DMS79 treated with DMSO at 0.1 percent for 48 hours (cell line): Measurements from ENCODE around the gene ARSB.
"Not testable (repeated sequence)": the region's sequence is repeated elsewhere in the genome, so short reads cannot be mapped to it uniquely, and the experiment has no call there.

Source experiments
- DNase-seq: peaks from one replicate; lab custom pipeline; 2025; lab: John Stamatoyannopoulos, UW

The ARSB gene

DNA sequence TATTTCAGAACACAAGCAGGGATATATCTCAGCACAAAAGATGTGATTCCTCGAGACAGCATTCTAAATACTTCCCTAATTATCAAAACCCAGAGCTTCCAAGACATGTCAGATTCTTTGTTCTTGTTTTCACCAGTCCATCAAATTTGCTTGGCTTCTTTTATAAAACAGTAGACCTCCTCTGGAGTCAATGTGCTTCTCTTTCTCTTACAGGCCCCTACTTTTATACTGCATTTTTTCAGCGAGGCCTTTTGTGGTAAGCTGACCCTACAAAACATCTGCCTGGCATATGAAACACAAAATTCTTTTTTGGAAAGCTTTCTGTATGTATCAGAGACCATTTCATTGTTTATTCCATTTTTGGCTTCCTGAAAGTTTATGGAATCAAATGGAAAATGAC lies 81.8 kb downstream of the ARSB start:
- no peak for DNase-seq

- DNase-seq: no peak
Measured at GRCh38 chr5:78899922-78900362, 85.2 kb downstream of the ARSB start.

DNA sequence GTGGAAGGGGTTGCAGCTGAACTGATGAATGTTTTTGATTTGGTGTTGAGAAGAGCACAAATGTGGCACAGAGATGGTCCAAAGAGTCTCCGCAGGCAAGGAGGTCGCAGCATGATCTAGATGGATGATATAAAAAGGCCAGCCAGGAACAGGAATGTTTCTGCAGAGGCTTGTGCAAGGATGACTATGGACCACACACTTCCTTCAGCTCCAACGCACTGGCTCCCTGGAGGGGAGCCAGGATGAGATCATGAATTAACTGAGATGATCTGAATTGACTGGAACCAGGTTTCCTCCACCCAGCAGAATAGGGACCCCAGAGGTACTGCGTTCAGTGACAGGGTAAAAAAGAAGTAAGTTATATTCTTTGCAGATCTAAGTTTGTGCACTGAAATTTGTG lies 89.0 kb downstream of the ARSB start:
- no peak for DNase-seq

DNA sequence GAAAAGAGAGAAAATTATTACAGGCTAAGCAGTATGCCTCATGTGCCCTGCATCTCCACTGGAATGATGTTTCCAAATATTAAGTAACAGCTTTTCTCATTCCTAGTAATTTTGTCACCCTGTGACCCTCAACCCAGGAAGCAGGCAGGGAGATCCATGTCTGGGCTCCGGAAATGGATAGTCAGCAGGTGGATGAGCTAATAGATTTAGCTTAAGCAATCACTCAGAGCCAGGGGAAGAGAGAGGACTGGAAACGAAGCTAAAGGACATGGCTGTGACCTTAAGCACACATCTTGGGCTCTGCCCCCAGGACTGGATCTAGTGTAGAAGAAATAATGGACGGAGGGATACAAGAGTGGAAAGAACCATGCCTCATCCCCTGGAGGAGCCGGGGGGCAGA lies 89.5 kb downstream of the ARSB start:
- no peak for DNase-seq

DNA sequence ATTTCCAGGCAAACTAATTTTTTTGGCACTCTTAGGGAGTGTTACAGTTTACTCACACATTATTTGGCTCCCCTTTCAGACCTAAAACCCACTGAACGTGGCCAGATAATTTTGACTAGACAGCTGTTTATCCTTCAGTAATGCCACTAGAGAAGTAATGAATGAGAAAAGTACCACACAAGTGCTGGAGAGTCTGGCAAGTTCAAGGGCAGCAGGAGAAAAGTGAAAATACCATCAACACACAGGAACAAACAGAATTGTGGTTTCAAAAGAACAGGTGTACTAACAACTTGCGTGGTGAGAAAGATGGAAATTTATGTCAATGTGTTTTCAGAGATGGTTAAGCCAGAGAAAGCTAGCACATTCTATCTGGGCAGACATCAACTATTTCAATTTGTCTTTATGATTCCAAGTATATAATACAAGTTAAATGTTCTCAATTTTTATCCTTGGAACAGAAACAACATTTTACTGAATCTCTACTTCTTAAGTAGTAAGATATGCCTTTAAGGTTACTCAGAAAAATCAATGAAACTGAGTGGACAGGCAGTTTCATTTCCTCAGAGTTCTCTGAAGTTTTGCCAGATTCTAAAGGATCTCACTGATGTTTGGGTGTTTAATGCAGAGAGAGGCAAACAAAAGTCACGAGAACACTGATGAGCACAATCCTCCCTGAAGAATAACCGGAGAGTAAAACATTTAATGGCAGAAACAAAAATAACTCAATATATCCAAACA lies 91.0 kb downstream of the ARSB start:
- DNase-seq: peak; percentile 43

DNA sequence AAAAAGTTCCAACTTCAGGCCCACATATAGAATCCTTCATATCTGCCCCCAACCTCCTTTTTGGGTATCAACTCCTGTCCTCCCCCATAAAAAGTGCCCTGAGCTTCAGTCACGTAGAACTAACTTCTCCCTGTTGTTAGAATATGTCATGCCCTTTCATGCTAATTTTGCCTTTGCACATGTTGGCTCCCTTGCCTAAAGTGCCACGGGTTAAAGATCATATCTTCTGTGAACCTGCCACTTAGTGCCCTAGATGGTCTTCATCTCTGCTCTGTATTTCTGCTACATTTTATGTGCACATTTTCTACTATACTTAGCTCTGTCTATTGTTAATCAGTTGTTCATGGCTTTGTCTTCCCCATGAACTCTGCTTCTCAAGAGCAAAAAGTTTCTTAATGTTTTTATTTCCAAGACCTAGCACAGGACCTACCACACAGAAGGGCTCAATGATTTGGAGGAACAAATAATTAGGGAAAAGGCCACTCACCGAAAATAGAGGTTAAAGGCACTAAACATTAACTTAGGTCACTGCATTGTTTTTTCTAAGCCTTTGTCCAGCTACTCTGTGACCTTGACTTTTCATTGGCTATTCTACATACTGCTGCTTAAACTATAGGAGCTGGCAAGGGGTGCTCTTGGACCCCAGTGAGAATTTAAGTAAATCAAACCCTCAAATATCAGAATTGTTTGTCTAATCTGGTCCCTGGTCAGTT lies 94.3 kb downstream of the ARSB start:
- DNase-seq: no peak

- DNase-seq: no peak
Measured at GRCh38 chr5:78889369-78890140, 95.6 kb downstream of the ARSB start.

DNA sequence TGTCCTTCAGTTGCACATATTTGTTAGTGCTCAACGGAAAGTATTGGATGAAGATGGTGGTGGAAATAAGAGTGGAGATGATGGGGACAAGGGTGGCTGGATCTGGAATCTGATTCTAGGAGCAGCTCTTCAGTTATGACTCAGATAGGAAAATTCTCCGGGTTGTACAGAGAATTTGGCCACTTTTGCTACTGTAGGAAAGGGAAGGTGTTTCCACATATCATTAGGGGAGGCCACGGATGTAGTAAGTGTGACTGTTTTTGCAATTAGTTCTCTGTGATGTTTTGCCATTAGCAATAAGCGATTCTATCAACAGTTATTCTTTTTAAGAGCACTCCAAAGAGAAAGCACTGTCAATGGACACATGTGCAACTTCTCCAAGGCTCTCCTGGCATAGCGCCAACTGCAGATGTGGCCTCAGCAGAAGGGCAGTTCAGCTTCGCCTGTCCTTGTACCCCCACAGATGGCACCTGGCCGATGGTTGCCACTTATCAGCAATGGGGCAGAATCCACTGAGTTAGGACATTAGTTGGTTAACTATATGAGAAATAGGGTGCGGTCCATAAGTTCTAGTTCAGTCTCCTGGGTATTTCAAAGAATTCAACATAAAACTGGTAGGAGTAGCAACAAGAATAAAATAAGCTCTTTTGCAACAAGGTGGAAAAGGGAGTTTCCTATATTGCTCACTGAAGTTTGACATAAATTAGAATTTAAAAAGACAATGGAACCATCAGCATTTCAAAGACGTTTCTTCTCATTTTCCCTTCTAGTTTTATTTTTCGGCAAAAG lies 96.3 kb downstream of the ARSB start:
- no peak for DNase-seq

DNA sequence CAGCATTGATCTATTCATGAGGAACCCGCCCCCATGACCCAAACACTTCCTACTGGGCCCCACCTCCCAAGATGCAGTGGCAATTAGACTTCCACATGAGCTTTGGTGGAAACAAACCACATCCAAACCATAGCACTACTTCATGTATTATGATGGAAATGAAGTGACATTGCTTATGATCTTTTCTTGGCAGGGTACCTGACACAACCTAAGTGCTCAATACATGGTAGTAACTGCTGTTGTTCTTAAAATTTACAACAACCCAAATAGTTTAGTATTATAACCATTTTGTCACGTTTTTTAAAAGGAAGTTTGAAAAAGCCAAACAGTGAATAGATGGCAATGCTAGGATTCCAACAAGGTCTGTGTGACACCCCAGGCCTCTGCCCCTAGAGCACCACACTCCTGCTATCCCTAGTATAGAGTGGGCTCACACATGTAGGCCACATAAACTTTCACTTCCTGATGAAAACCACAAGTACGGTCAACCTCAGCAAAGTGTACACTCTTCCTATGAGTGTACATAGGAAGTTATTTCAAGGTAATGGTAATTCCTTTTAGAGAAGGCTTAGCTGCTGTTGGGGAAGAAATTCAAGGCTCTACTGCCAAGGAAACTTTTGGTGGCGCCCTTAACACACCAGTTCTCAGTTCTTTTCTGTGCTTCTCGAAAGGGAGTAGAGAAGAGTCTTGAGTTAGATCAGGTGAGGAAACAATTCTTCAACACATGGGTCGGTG lies 97.6 kb downstream of the ARSB start:
- DNase-seq: no peak

DNA sequence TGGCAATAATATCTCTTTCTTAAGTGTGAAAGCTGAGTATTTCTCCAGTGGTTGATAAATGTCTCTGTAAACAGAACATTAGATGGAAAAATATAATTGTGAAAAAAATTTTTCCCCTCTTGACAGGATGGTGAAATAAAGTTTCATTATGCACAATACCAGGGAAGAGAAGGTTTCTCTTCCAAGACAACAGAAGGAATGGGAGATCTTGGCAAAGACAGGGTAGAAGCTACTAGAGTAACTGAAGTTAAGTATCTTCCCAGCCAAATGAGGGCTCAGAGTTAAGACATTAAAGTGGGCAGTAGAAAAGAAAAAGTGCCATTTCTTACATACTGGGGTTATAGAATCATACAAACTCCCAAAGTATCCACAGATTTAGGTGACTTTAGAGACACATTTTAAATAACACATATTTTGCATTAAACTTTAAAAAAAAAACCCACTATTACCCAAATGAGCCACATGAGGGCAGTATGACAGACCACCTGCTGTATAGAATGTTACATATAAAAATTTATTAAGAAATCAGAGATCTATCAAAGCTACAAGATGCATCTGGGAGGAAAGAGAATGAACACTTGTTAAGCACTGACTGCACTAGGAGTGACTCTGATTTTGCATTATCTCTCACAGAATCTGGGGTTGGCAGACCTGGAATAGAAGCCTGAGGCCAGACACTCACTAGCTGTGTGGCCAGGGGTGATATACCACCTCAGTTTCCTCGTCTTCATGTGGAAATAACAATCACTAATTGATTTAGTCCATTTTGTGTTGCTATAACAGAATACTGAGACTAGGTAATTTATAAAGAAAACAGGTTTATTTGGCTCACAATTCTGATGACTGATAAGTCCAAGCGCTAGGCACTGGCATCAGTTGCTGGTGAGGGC lies 98.5 kb downstream of the ARSB start:
- no peak for DNase-seq

- DNase-seq: no peak
Measured at GRCh38 chr5:78881884-78882283, 103.2 kb downstream of the ARSB start.

- no peak for DNase-seq
Measured at GRCh38 chr5:78879516-78879915, 105.6 kb downstream of the ARSB start.

- not testable (repeated sequence) for DNase-seq
Measured at GRCh38 chr5:78866076-78866475, 119.0 kb downstream of the ARSB start.

DNA sequence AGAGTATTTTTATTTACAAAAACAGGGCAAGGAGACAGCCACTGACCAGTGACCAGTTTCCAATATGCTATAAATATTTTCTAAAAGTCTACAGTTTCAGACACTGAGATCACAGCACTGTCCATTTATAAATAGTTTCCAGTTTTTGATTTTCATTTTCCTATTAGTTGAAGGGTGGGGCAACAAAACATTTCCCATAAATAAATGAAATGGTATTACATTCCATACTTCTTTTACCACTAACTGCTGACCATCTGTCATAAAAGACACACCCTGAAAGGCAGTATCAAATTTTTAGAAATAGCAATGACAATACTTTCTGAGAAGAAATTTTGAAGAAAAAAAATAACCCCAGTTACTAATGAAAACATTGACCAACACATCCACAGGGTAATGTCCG lies 126.7 kb downstream of the ARSB start:
- DNase-seq: no peak

DNA sequence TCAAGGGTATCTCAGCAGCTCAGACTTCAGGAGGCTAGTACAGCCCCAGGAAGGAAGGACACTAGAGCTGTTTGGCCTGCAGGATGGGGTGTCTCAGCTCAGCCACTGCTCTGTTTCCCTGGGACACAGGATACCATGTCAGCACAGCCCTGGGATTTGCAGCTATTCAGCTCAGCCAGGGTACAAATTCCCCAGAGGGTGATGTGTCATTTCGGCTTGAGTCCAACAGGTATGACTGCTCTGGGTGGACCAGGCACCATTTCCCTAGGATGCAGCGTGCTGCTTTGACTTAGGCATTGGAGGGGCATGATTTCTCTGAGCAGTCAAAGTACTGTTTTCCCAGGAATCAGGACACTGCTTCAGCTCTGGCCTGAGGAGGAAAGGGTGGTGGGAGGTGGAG lies 130.1 kb downstream of the ARSB start:
- no peak for DNase-seq

DNA sequence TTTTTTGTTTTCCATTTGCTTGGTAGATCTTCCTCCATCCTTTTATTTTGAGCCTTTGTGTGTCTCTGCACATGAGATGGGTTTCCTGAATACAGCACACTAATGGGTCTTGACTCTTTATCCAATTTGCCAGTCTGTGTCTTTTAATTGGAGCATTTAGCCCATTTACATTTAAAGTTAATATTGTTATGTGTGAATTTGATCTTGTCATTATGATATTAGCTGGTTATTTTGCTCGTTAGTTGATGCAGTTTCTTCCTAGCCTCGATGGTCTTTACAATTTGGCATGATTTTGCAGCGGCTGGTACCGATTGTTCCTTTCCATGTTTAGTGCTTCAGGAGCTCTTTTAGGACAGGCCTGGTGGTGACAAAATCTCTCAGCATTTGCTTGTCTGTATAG lies 133.2 kb downstream of the ARSB start:
- DNase-seq: not testable (repeated sequence)

GRCh38 chr5:78845470-78845869 lies 139.6 kb downstream of the ARSB start:
- DNase-seq: no peak

- no peak for DNase-seq
Measured at GRCh38 chr5:78843436-78843835, 141.7 kb downstream of the ARSB start.

- DNase-seq: no peak
Measured at GRCh38 chr5:78841767-78842166, 143.3 kb downstream of the ARSB start.

GRCh38 chr5:78838753-78839152 lies 146.4 kb downstream of the ARSB start:
- no peak for DNase-seq
